Loucy (cell line): Measurements from ENCODE around the gene USP6.
"Not testable (repeated sequence)": the region's sequence is repeated elsewhere in the genome, so short reads cannot be mapped to it uniquely, and the experiment has no call there.

Source experiments
- H2AFZ ChIP-seq: fragments of 200-600 bp; sonication (generic); 2 replicates; pipeline ENCODE4 v1.6.0; 2016; ENCODE audit warnings: antibody characterized with exemption, mild to moderate bottlenecking, low read length, moderate library complexity
- H3F3A ChIP-seq: fragments of 200-600 bp; 2 replicates; pipeline ENCODE4 v1.6.0; 2016; ENCODE audit warnings: antibody characterized with exemption, low read depth, mild to moderate bottlenecking
- H3K27me3 ChIP-seq: fragments of 200-600 bp; sonication (generic); 2 replicates; pipeline ENCODE4 v1.6.1; 2014; ENCODE audit warnings: low read length, mild to moderate bottlenecking; ENCODE audit not compliant: insufficient read depth, poor library complexity, severe bottlenecking
- H3K36me3 ChIP-seq: fragments of 200-600 bp; sonication (generic); 2 replicates; pipeline ENCODE4 v1.6.1; 2016; ENCODE audit warnings: low read length; ENCODE audit not compliant: insufficient read depth
- H3K4me1 ChIP-seq: fragments of 200-600 bp; sonication (generic); 2 replicates; pipeline ENCODE4 v1.5.1; 2014; ENCODE audit warnings: low read length, mild to moderate bottlenecking; ENCODE audit not compliant: insufficient read depth, poor library complexity, severe bottlenecking
- H3K4me2 ChIP-seq: fragments of 200-600 bp; sonication (generic); 2 replicates; pipeline ENCODE4 v1.6.0; 2014; ENCODE audit warnings: antibody characterized with exemption, low read length, low read depth, mild to moderate bottlenecking; ENCODE audit not compliant: poor library complexity, severe bottlenecking
- H3K4me3 ChIP-seq: fragments of 200-600 bp; sonication (generic); 2 replicates; pipeline ENCODE4 v1.5.1; 2014; ENCODE audit warnings: low read length, mild to moderate bottlenecking, mixed read lengths; ENCODE audit not compliant: poor library complexity, severe bottlenecking
- H3K79me2 ChIP-seq: fragments of 200-600 bp; sonication (generic); 2 replicates; pipeline ENCODE4 v1.6.1; 2014; ENCODE audit warnings: low read length; ENCODE audit not compliant: insufficient read depth
- H3K9ac ChIP-seq: fragments of 200-600 bp; sonication (generic); 2 replicates; pipeline ENCODE4 v1.6.0; 2014; ENCODE audit warnings: mild to moderate bottlenecking, low read depth, low read length, moderate library complexity; ENCODE audit not compliant: poor library complexity, severe bottlenecking
- H3K9me2 ChIP-seq: fragments of 200-600 bp; sonication (generic); replicated peaks from 2 replicates; pipeline ENCODE4 v1.6.1; 2016; ENCODE audit warnings: low read depth, low read length, mixed read lengths
- H3K9me3 ChIP-seq: fragments of 200-600 bp; sonication (generic); 2 replicates; pipeline ENCODE4 v1.6.1; 2014; ENCODE audit warnings: mild to moderate bottlenecking, antibody characterized with exemption, low read length, low read depth; ENCODE audit not compliant: insufficient read depth
- H4K20me1 ChIP-seq: fragments of 200-600 bp; sonication (generic); 2 replicates; pipeline ENCODE4 v1.6.0; 2014; ENCODE audit warnings: antibody characterized with exemption, low read length, mild to moderate bottlenecking; ENCODE audit not compliant: insufficient read depth, poor library complexity, severe bottlenecking
- EZH2phosphoT487 ChIP-seq: fragments of 200-600 bp; IDR thresholded peaks from 2 replicates; pipeline ENCODE4 v1.6.1; 2018; ENCODE audit warnings: antibody characterized with exemption, mild to moderate bottlenecking, moderate library complexity, borderline replicate concordance
- TF ChIP-seq, protein P1 (sequence below): fragments of 200-600 bp; sonication (generic); conservative IDR thresholded peaks from 2 replicates; pipeline ENCODE4 v1.5.1; 2014; ENCODE audit warnings: mild to moderate bottlenecking, antibody characterized with exemption, low read length

USP6 gene

GRCh38 chr17:5219536-5219935 lies 103.7 kb downstream of the USP6 start:
- H2AFZ ChIP-seq, result no peak overlapping the region
- no peaks in the 10 kb centered on the region for H3K79me2 ChIP-seq
- H3K36me3 ChIP-seq, result no peaks in the 10 kb centered on the region
- no peak overlapping the region for H3K4me2 ChIP-seq
- TF ChIP-seq, protein P1, sequence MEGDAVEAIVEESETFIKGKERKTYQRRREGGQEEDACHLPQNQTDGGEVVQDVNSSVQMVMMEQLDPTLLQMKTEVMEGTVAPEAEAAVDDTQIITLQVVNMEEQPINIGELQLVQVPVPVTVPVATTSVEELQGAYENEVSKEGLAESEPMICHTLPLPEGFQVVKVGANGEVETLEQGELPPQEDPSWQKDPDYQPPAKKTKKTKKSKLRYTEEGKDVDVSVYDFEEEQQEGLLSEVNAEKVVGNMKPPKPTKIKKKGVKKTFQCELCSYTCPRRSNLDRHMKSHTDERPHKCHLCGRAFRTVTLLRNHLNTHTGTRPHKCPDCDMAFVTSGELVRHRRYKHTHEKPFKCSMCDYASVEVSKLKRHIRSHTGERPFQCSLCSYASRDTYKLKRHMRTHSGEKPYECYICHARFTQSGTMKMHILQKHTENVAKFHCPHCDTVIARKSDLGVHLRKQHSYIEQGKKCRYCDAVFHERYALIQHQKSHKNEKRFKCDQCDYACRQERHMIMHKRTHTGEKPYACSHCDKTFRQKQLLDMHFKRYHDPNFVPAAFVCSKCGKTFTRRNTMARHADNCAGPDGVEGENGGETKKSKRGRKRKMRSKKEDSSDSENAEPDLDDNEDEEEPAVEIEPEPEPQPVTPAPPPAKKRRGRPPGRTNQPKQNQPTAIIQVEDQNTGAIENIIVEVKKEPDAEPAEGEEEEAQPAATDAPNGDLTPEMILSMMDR, result no peak
- no peak for TF ChIP-seq EZH2phosphoT487
- H3K4me1 ChIP-seq, result no peaks in the 10 kb centered on the region
- no peak overlapping the region for H3K4me3 ChIP-seq
- H3K9me3 ChIP-seq, result no peaks in the 10 kb centered on the region
- H4K20me1 ChIP-seq, result no peaks in the 10 kb centered on the region
- no peaks in the 10 kb centered on the region for H3K27me3 ChIP-seq
- no peak overlapping the region for H3K9ac ChIP-seq
- no peaks in the 10 kb centered on the region for H3K9me2 ChIP-seq
- H3F3A ChIP-seq, result no peaks in the 10 kb centered on the region

DNA sequence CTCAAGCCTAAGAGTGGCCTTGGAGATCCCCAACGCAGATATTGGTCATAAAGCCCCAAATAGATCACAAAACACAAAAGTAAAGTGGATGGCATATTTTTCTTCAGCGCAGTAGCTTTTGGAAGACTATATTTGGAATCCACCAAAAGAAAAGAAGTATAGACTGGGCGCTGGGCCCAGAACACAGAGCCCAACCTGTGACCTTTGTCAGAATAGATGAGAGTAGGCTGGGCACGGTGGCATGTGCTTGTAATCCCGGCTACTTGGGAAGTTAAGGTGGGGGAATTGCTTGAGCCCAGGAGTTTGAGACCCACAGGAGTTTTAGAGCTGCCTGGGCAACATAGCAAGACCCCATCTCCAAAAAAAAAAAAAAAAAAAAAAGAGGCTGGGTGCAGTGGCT lies 104.2 kb downstream of the USP6 start:
- no peaks in the 10 kb centered on the region for H3K27me3 ChIP-seq
- H3K9me2 ChIP-seq, result no peaks in the 10 kb centered on the region
- H3K4me1 ChIP-seq, result no peaks in the 10 kb centered on the region
- no peaks in the 10 kb centered on the region for H3F3A ChIP-seq
- H3K4me3 ChIP-seq, result no peak overlapping the region
- H3K9me3 ChIP-seq, result no peaks in the 10 kb centered on the region
- no peaks in the 10 kb centered on the region for H4K20me1 ChIP-seq
- TF ChIP-seq, protein P1, result no peak
- TF ChIP-seq EZH2phosphoT487, result no peak
- no peak overlapping the region for H3K4me2 ChIP-seq
- no peaks in the 10 kb centered on the region for H3K79me2 ChIP-seq
- no peak overlapping the region for H2AFZ ChIP-seq
- no peaks in the 10 kb centered on the region for H3K36me3 ChIP-seq
- no peak overlapping the region for H3K9ac ChIP-seq

- H3K4me3 ChIP-seq, H3K79me2 ChIP-seq, H3K9me2 ChIP-seq, H3K9me3 ChIP-seq, H4K20me1 ChIP-seq, H2AFZ ChIP-seq, H3K4me1 ChIP-seq, H3F3A ChIP-seq, H3K36me3 ChIP-seq, H3K27me3 ChIP-seq, H3K9ac ChIP-seq, H3K4me2 ChIP-seq: not testable (repeated sequence)
Measured at GRCh38 chr17:5221912-5222311, 106.1 kb downstream of the USP6 start.
